CD14-positive monocyte (primary cell): ENCODE results near the gene CCDC167. TPM values are rescaled to one million over a fixed set of nuclear protein-coding genes. Genes with fewer than 3 reads are reported as not detected.

Source experiments
- DNase-seq, 3 donors: peaks; one replicate each; pipeline ENCODE4 v3.0.0-alpha.2; 2011 to 2022
- H2AFZ ChIP-seq: 2 replicates; pipeline ENCODE4 v1.6.0; 2012; ENCODE audit warnings: mild to moderate bottlenecking, low read depth, low read length, inconsistent platforms; ENCODE audit not compliant: insufficient read depth, poor library complexity, severe bottlenecking
- H3K27ac ChIP-seq, 2 donors: 1 replicate in 1 of 2; 2 replicates in 1 of 2; pipeline ENCODE4 v1.5.1; 2012 to 2013; ENCODE audit warnings: low read length in 2 of 2, control low read depth in 1 of 2, inconsistent platforms in 1 of 2, low read depth in 1 of 2, mild to moderate bottlenecking in 1 of 2
- H3K27me3 ChIP-seq, 2 donors: one replicate each; pipeline versions ENCODE4 v1.6.0 to v1.6.1; 2011 to 2013; ENCODE audit warnings: low read length in 2 of 2; ENCODE audit not compliant: control insufficient read depth in 2 of 2, insufficient read depth in 2 of 2
- H3K36me3 ChIP-seq, 2 donors: replicated peaks in 1 of 2; 1 replicate in 1 of 2; 2 replicates in 1 of 2; pipeline versions ENCODE4 v1.5.1 to v1.6.1; 2012 to 2013; ENCODE audit warnings: low read length in 2 of 2, control low read depth in 1 of 2, inconsistent platforms in 1 of 2, mild to moderate bottlenecking in 1 of 2; ENCODE audit not compliant: insufficient read depth in 2 of 2, control insufficient read depth in 1 of 2
- H3K4me1 ChIP-seq, 2 donors: 1 replicate in 1 of 2; 2 replicates in 1 of 2; pipeline versions ENCODE4 v1.5.1 to v1.6.1; 2012 to 2013; ENCODE audit warnings: low read length in 2 of 2, control low read depth in 1 of 2, inconsistent platforms in 1 of 2, mild to moderate bottlenecking in 1 of 2, moderate library complexity in 1 of 2; ENCODE audit not compliant: insufficient read depth in 2 of 2, control insufficient read depth in 1 of 2
- H3K4me2 ChIP-seq: replicated peaks from 2 replicates; pipeline ENCODE3; 2012; ENCODE audit warnings: low read length, moderate library complexity, mild to moderate bottlenecking; ENCODE audit not compliant: poor library complexity, severe bottlenecking; ENCODE audit errors: extremely low read depth
- H3K4me3 ChIP-seq, 3 experiments: fragments of 200-600 bp in 1 of 3; sonication (generic) in 1 of 3; replicated peaks in 1 of 3; 1 replicate in 2 of 3; 2 replicates in 1 of 3; pipeline ENCODE4 v1.5.1; 2011 to 2013; ENCODE audit warnings: low read length in 3 of 3, mild to moderate bottlenecking in 3 of 3, control low read depth in 2 of 3, low read depth in 2 of 3, inconsistent platforms in 1 of 3, moderate library complexity in 1 of 3
- H3K79me2 ChIP-seq: 2 replicates; pipeline ENCODE4 v1.6.0; 2012; ENCODE audit warnings: mild to moderate bottlenecking, control low read depth, inconsistent platforms, low read length, moderate library complexity; ENCODE audit not compliant: insufficient read depth
- H3K9ac ChIP-seq: 2 replicates; pipeline ENCODE4 v1.6.0; 2017; ENCODE audit warnings: low read length, mild to moderate bottlenecking; ENCODE audit not compliant: insufficient read depth, poor library complexity, severe bottlenecking
- H3K9me3 ChIP-seq, 2 donors: replicated peaks in 1 of 2; 1 replicate in 1 of 2; 2 replicates in 1 of 2; pipeline versions ENCODE4 v1.5.1 to v1.6.1; 2012 to 2013; ENCODE audit warnings: low read length in 2 of 2, control low read depth in 1 of 2; ENCODE audit not compliant: control insufficient read depth in 1 of 2, insufficient read depth in 1 of 2
- H4K20me1 ChIP-seq: 2 replicates; pipeline ENCODE4 v1.6.0; 2012; ENCODE audit warnings: mild to moderate bottlenecking, low read length, control low read depth, moderate library complexity; ENCODE audit not compliant: insufficient read depth
- H3K27ac Mint-ChIP-seq, 7 donors: one replicate each; pipeline ENCODE4 v1.8.0; 2020; ENCODE audit warnings: mild to moderate bottlenecking in 7 of 7, mixed read lengths in 7 of 7, moderate library complexity in 6 of 7, inconsistent platforms in 2 of 7
- H3K27me3 Mint-ChIP-seq, 3 donors: one replicate each; pipeline ENCODE4 v1.8.0; 2021 to 2022; ENCODE audit warnings: low read depth in 3 of 3, mild to moderate bottlenecking in 3 of 3, mixed read lengths in 3 of 3, moderate library complexity in 3 of 3, inconsistent platforms in 1 of 3
- H3K36me3 Mint-ChIP-seq, 2 donors: one replicate each; pipeline ENCODE4 v1.8.0; 2020; ENCODE audit warnings: mixed read lengths in 2 of 2, inconsistent platforms in 1 of 2, mild to moderate bottlenecking in 1 of 2
- H3K4me1 Mint-ChIP-seq: one replicate; pipeline ENCODE4 v1.8.0; 2020; ENCODE audit warnings: mild to moderate bottlenecking, mixed read lengths
- H3K4me3 Mint-ChIP-seq, 2 donors: one replicate each; pipeline ENCODE4 v1.8.0; 2020; ENCODE audit warnings: mild to moderate bottlenecking in 2 of 2, mixed read lengths in 2 of 2, moderate library complexity in 1 of 2
- H3K9me3 Mint-ChIP-seq, 7 donors: one replicate each; pipeline ENCODE4 v1.8.0; 2020 to 2022; ENCODE audit warnings: mixed read lengths in 7 of 7, mild to moderate bottlenecking in 6 of 7, moderate library complexity in 6 of 7, inconsistent platforms in 2 of 7
- WGBS: methylation state at CpG from one replicate; pipeline ENCODE4 v1.1.5; 2013; ENCODE audit warnings: missing lambda C conversion rate; ENCODE audit not compliant: insufficient coverage; 5-methylcytosine and 5-hydroxymethylcytosine counted together
- intact Hi-C, 2 donors: fragments of 100-400 bp; cut with micrococcal nuclease; formaldehyde crosslinking; loops; one replicate each; pipeline versions ENCODE4 v1.15.0 to v1.15.1; 2023
- polyA plus RNA-seq, 3 donors: library from polyadenylated mRNA; depleted of rRNA in 1 of 3; unstranded in 2 of 3; stranded (reverse) in 1 of 3; fragments of 300-500 nt in 2 of 3; fragments of >200 nt in 1 of 3; fragmentation: Illumina TruSeq in 2 of 3; gene quantifications; 1 replicate in 2 of 3; 2 replicates in 1 of 3; pipeline ENCODE4 v1.2.3, GENCODE V29; 2012 to 2021
- TF ChIP-seq, protein P1 (sequence below): fragments of 200-600 bp; IDR thresholded peaks from one replicate; pipeline ENCODE4 v1.8.0; 2022; ENCODE audit warnings: antibody characterized with exemption, mild to moderate bottlenecking

Gene CCDC167
- polyA plus RNA-seq, 3 donors, result 12.5 to 22.9 (median 20.7) TPM

DNA sequence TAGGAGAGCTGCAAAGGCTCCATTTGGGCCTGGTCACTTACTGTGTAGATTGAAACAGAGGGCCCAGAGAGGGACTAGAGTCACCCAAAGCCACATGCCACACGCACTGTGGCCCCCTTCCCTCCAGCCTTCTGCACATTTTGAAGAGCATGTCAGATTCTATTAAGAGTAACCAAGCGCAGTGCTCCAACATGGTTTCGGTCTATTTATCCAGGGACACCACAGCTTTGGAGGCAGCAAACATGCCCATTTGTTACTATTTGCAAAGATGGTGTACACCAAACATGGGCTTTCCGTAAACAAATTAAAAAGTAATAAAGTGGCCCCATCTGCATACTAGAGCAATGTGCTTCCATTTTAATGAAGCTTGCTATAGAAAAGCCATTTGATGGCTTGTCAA, 43.7 kb upstream of the CCDC167 start:
- Mint-ChIP-seq H3K27ac (no peak overlapping the region), H3K27me3 (peaks cover 17 to 30% (median 26%) of the 10 kb centered on the region in 3 donors), H3K4me3 (no peak overlapping the region), H3K4me1 (peaks cover 6% of the 10 kb centered on the region), H3K36me3 (no peaks in the 10 kb centered on the region), H3K9me3 (peaks cover 0 to 3% (median 0%) of the 10 kb centered on the region in 7 donors)
- Histone ChIP-seq H3K27ac (no peak overlapping the region), H3K9ac (no peak overlapping the region), H4K20me1 (no peaks in the 10 kb centered on the region), H3K27me3 (peaks cover 3 to 10% of the 10 kb centered on the region in 2 donors), H3K4me2 (no peak overlapping the region), H3K4me1 (no peaks in the 10 kb centered on the region), H3K79me2 (no peaks in the 10 kb centered on the region), H3K36me3 (no peaks in the 10 kb centered on the region), H3K4me3 (no peak overlapping the region), H3K9me3 (no peaks in the 10 kb centered on the region), H2AFZ (no peak overlapping the region)
- DNase-seq, result no peak
- TF ChIP-seq, protein P1, sequence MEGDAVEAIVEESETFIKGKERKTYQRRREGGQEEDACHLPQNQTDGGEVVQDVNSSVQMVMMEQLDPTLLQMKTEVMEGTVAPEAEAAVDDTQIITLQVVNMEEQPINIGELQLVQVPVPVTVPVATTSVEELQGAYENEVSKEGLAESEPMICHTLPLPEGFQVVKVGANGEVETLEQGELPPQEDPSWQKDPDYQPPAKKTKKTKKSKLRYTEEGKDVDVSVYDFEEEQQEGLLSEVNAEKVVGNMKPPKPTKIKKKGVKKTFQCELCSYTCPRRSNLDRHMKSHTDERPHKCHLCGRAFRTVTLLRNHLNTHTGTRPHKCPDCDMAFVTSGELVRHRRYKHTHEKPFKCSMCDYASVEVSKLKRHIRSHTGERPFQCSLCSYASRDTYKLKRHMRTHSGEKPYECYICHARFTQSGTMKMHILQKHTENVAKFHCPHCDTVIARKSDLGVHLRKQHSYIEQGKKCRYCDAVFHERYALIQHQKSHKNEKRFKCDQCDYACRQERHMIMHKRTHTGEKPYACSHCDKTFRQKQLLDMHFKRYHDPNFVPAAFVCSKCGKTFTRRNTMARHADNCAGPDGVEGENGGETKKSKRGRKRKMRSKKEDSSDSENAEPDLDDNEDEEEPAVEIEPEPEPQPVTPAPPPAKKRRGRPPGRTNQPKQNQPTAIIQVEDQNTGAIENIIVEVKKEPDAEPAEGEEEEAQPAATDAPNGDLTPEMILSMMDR, result no peak
- intact Hi-C loops, result no loop called here
- WGBS, result 100% methylated on average over 3 of the region's 4 CpGs

DNA sequence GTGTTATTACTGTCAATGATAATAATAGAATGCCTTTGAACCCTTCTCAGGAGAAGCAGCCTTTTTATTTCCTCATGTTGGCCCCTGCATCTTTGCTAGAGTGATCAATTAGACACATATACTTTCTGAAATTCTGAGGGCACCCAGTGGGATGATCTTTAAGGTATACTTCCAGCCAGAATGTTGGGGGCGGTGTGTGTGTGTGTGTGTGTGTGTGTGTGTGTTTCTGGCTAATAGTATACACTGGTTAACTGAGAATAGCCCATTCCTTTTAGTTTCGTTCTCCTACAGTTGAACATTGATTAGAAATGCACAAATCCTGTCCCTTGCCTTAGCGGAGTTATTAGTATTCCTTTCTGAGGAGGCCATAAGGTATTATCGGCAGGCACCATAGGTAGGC, 41.7 kb upstream of the CCDC167 start:
- Histone ChIP-seq H4K20me1 (no peaks in the 10 kb centered on the region), H3K9me3 (peaks cover 0 to 6% of the 10 kb centered on the region in 2 donors), H3K79me2 (no peaks in the 10 kb centered on the region), H3K27me3 (peaks cover 8 to 24% of the 10 kb centered on the region in 2 donors), H3K4me2 (no peak overlapping the region), H3K36me3 (no peaks in the 10 kb centered on the region), H3K27ac (no peak overlapping the region), H2AFZ (no peak overlapping the region), H3K4me3 (no peak overlapping the region), H3K9ac (no peak overlapping the region), H3K4me1 (peaks cover 0 to 2% of the 10 kb centered on the region in 2 donors)
- H3K27ac Mint-ChIP-seq, result no peak overlapping the region
- no peak overlapping the region for H3K4me3 Mint-ChIP-seq
- TF ChIP-seq, protein P1, result no peak
- DNase-seq, result no peak
- H3K4me1 Mint-ChIP-seq, result no peaks in the 10 kb centered on the region
- peaks cover 33 to 39% (median 38%) of the 10 kb centered on the region in 3 donors for H3K27me3 Mint-ChIP-seq
- intact Hi-C loops, result no loop called here
- H3K9me3 Mint-ChIP-seq, result peaks cover 0 to 5% (median 0%) of the 10 kb centered on the region in 7 donors
- no peaks in the 10 kb centered on the region for H3K36me3 Mint-ChIP-seq
- no CpG with 5 or more reads among the region's 4 CpGs for WGBS
